Measurements from ENCODE around the gene SCEL.
A peak's percentile ranks its signal among the peaks of the same experiment; 100 is the strongest.

The SCEL gene

DNA sequence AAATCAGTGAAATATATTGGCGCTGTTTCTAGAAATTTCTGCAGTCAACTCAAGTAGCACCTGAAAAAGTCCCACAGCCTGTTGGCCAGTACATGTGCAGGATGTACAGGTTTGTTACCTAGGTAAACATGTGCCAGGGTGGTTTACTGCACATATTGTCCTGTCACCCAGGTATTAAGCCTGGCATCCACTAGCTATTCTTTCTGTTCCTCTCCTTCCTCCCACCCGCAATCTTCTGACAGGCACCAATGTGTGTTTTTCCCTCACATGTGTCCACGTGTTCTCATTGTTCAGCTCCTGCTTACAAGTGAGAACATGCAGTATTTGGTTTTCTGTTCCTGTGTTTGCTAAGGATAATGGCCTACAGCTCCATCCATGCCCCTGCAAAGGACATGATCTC is 13.1 kb upstream of the SCEL start:
- no peak for DNase-seq

DNA sequence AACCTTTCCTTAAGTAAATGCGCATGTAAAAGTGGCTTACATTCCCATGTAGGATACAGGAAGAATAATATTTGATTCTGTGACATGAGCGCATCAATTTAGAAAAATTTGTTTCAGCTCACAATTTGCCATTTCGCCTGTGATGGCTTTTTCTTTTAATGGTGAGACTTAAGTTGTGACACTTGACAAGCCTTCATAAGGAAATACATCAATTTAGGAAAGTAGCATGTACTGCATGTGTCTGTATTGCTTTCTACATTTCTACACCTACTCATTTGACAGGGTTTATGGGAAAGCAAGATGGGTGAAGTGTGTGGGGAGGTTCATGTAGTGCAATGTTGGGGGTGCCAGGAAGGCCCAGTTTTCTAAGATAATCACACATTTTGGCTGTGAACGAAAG is 12.1 kb upstream of the SCEL start:
- DNase-seq, result no peak

DNA sequence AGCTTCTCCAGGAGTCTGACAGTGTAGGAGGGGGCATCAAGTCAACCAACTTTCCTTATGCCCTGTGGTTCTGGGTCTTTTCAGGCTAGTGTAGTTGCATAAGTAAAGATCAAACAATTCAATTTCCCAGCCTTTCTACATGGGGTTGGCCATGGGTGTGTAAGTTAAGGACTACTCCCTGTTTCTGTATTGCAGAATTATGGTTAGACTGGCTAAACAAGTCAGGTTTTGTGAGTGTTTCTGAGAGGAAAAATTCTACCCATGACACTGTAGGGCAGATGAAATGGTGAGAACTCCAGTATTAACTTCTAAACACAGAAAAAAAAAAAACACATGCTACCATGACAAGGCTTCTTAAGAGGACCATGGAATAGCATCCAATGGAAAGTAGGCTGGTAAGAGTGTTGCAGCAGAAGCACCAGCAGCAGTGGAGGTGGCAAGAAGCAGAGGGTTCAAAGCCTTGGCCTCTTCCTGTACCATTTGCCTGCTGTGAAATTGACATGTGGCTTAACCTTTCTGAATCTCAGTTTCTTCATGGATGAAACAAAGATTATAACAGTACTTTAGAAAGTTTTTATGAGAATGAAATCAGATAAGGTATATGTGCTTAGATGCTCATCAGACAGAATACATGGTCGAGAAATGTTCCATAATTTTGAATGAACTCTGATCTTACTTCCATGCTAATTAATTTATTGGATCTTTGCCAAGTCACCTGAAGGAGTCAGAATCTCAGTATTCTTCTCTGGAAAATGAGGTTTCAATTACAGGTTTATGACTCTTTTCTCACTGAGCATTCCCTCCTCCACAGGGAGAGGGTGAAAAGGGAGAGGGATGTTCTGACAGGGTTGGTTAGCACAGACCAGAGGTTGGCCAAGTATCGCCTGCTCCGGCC is 11.4 kb upstream of the SCEL start:
- no peak for DNase-seq

DNA sequence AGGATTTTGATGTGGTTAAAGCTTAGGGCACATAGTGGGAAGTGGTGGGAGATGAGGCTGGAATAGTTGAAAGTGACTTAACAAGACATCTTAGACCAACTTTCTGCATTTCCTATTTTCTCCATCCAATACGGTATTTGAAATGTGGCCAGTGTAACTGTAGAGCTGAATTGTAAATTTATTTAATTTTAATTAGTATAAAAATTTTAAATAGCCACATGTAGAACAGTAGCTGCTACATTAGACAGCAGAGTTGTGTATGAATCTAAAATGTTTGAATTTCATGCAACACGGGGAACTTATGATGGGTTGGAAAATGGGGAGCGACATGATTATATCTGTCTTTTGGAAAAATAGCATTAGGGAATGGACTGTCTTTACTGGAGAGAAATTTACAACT is 7.1 kb upstream of the SCEL start:
- no peak for DNase-seq

DNA sequence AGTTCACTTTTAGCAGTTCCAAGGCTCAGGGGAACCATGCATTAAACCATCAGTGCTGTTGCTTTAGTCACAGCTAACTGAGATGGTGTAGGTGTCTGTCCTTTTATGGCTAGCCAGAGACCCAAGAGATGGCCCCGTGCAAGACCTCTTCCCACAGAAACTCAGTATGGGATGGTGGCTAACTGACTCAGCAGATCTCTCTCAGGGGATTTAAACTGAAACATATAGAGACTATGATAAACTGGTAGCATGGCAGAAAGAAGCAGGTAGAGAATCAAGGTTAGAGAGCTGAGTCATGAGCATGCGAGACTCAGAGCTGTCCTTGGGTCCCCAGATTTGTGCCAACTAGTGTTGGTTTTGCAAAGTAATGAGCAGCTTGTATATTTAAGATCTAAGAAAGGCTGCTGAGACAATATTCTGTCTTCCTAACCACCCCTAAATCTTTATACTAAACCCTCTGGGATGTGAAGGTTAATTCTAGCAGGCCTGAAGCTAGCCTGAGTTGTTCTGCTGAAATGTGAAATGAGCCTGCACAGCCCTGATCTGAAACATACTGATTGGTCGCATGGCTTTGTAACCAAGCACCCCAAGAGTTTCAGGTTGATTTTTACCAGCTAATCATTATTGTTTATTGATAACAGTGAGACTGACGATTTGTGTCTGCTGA is 6.5 kb upstream of the SCEL start:
- DNase-seq, result no peak

DNA sequence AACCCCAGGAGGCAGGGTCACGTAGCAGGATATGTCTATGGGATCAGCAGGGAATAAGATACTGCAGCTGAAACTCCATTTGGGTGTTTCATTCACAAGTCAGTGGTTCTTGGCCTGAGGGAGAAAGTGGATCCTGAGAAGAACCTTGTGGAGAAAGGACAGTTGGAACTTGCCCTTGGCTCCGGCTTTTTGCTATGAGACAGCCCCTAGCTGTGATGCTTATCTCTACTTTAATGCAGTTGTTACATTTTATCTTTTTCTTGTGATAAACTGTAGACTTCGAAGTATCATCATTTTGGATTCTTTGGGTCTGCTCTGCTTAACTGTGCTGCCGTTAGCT is 6.0 kb upstream of the SCEL start:
- no peak for DNase-seq

DNA sequence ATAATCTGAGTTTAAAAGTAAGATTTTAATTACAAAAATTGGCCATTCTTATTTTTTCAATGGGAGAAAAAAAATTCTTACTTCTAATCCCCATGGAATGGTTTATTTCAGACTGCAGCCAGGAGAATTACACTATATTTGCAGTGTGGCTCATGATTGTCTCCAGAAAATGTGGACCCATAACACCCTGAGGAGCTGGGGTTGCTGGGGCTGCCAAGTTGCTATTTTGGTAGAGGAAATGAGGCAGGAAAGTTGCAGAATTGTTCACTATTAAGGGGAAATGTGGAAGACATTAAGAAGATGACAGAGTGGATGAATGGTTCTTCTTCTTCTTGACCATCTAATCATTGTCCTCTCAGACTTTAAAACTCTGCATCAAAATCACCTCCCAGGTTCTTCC is 4.6 kb upstream of the SCEL start:
- DNase-seq, result no peak

DNA sequence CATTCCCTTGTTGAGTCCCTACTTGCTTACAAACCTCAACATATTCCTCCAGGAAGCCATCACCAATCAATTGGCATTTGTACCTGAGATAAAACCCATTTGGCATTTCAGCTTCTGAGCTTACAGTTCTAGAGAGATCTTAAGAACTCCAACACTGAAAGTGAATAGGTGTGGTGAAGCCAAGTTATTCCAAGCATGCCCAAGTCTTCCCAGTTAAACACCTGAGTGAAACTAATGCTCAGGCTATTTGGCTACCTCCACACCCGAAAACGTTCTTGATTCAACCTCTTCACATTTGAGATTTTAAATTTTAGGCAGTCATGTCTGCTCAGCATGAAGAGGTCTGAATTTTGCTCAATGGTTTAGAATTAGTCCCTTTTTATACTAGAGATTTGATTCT is 2.5 kb upstream of the SCEL start:
- no peak for DNase-seq

DNA sequence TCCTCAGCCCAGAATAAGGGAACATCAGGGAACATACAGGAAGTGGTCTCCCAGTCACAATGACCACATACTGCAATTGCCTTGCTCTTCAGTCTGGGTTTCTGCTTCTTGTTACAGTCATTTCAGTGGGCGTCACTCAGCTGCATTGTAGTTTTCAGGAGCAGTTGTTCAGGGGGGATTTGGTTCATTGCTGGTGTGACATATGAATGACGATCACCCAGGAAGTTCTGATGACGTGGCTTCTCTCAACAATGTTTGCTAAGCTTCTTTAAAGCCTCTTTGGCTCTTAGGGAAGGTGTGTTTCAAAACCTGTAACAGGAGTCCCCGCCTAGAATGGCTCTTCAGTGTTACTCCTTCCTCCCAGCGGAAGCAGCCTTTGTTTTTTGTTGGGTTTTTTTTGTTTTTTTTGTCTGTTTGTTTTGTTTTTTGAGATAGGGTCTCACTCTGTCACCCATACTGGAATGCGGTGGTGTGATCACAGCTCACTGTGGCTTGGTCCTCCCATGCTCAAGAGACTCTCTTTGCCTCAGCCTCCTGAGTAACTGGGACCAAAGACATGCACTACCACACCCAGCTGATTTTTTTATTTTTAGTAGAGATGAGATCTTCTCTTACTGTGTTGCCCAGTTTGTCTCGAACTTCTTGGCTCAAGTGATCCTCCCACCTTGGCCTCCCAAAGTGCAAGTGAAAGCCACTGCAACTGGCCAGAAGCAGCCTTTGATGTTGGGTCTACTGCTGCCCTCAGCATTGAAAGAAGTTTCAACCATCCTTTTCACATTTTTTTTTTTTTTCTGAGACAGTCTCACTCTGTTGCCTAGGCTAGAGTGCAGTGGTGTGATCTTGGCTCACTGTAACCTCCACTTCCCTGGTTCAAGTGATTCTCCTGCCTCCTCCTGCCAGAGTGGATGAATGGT is 1.4 kb upstream of the SCEL start:
- no peak for DNase-seq

DNA sequence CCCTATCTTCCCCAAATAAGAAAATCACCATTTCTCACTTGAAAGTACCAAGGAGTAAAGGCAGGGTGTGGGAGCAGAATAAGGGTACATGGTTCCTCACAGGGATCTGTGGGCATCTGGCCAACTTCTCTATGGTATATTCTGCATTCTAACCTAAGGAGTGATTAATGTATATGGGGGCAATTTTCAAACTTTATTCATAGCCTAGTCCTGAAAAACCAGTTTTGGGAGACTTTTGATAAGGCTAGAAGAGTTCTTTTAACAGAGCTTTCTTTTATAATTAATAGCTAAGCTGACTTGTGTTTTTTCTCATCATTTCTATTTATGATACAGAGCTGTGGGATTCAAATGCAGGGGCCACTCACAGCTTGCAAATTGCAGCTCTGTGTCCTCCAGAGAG is 852 bp downstream of the SCEL start:
- no peak for DNase-seq

DNA sequence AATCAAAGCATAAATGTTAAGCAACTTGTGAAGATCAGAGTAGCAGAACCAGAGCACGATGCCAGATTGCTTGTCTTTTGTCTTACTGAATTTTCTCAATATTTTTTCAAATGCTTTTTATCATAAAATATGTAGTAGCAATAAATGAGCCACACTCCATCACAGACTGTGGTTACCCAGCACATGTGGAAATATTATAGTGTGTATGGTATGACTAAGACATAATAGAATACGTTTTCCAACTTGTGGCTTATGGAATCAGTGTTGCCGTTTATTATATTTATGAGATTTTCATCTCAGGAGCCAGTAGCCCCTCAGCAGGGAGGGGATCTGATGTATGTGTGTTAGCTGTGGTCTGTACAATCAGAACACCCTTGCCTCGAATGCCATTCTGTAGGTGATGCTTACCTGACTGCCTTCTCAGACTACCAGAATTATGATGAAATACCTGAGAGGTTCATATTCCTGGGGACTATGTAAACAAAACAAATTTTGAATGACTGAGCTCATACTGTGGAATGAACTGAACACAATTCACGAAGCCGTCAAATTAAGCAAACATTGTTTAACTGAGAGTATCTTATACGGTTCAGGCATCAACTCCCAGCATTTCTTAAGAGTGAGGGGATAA is 1.9 kb downstream of the SCEL start:
- DNase-seq, result no peak

DNA sequence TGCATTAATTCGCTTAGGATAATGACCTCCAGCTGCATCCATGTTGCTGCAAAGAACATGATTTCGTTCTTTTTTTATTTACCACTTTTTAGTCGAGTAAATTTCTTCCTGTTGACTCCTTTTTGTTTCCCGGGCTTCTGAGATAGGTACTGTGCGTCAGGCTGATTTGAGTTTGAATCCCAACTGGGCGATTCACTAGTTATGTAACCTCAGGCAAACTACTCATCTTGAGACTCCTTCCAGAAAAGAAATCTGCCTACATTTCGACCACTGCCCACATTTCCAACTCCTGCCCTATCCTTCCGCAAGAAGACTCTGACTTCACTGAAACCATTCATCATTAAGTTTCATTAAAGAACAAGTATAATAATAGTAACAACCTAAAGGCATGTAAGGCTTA is 8.2 kb downstream of the SCEL start:
- DNase-seq, result no peak

DNA sequence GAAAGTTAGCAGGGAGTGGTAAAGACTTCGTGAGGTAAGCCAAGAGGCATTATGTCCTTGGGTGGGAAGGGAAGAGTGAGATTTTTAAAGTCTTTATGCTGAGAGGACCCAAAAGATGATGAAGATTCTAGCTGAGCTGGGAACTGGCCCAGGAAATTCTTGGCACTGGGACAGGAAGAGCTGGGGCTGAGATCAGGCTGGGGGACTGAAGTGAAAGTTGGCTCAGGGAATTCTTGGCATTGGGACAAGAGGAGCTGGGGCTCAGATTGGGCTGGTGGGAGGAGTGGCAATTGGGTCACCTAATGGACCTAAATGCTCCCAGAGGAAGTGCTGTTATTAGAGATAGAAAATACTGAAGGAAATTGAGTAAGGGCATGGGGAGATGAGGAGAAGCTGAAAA is 8.8 kb downstream of the SCEL start:
- DNase-seq, result no peak

DNA sequence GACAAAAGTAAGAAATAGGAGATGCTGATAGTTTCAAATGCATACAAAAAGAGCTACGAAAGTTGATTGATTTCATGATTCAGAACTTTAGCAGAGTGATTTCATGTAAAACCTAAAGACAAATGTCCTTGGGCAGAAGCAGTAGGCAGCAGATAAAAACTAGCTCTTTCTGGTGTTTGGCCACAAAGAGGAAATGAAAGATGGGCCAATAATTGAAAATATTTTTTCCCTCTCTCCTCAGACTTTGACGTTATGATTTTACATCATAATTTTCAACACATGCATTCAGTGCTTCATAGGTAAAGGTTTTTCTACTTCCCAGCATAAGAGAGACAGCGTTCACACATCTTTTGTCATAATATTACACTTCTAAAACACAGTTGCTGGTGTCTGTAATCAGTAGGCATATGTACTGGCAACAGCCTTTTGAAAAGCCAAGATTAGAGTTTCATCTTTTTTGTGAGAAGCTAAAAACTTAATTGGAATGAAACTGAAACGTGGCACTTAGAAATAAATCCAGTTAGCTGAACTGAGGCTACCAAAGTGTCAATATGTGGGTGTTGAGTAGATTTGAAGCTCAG is 9.3 kb downstream of the SCEL start:
- no peak for DNase-seq

DNA sequence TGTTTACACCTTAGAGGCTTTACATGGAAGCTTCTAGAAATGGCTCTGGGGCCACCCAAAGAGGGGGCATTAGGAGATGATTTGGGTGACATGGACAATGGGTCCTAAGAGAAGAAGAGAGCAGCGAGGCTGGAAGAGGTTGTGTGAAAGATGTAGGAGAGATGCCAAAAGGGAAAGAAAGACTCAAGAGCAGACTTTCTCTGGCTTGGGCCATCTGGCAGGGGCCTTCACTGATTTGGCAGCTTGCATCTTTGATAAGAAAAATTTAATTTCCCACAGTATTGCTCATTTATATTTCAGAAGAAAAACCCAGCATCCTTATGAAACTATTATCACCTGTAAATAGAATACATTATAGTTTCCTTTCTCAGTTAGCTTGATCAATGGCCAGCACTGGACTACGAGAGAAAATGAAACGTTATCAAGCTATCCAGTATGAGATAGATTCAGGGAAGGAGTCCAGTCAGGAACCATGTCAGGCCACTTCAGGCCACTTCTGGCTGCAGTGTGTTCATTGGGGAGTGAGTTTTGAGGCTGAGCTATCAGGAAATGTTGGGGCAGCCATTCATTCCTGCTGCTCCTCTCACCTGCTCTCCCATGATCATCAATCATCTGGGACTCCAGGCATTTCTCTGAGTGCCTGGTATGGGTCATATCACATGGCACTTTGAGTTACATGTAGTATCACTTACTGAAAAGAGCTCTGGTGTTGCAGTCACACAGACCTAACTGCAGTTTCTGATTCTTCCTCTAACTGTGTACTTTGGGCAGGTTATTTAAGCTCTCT is 10.3 kb downstream of the SCEL start:
- DNase-seq, result no peak

DNA sequence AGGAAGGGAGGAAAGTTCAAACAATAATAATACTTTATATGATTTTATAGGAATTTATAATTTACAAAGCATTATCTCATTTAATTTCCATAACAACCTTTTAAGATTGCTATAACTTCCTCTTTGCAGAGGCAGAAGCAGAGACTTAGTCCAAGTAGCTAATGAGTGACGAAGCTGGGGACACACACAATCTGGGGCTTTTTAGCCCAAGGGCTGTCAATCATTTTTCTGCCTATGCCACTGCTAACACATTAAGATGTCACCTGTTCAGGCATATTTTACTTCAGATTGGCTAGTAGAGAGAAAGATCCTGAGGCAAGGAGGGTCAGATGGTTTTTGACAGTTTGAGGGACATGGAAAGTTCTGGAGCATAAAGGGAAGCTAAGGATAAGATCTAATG is 12.6 kb downstream of the SCEL start:
- DNase-seq, result no peak

DNA sequence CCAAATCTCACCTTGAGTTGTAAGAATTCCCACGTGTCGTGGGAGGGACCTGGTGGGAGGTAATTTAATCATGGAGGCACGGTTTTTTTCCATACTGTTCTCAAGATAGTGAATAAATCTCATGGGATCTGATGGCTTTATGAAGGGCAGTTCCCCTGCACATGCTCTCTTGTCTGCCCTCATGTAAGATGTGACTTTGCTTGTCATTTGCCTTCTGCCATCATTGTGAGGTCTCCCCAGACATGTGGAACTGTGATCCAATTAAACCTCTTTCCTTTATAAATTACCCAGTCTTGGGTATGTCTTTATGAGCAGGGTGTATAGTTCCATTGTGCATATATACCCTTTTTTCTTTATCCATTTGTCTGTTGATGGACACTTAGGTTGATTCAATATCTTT is 13.1 kb downstream of the SCEL start:
- no peak for DNase-seq

DNA sequence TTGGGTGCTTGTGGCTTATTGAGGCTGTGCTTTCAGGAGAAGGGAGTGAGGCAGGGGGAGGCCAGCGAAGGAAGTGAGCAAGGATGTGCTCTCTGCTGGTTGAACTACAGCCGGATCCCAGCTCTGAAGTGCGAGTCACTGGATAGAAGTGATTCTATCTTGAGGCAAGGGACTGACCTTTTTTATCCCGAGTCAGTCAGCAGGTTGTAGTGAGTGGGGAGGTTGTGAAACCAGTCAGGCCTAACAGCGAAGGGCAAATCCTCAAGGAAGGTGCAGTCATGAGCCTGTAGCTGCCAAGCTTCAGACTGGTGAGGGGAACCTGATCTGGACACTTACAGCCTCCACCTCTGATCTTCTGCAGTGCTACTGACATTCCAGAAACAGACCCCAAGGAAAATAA is 18.6 kb downstream of the SCEL start:
- DNase-seq, result no peak

DNA sequence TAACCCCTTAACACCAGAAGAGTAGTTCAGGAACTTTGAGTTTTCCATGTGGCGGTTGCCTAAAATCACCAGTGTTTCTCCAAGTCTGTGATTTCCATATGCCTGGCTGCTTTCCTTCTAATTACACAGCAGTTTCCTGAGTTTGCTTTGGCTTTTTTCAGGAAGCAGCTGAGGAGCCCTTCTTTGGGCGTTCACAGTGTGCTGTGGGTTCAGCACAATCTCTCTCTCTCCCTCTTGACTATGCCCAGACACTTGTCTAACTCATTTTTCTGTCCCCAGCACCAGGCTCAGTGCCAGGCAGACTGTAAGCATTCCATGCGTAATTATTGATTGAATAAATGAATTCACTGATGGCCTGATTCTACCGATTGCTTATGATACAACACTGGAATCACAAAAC is 19.7 kb downstream of the SCEL start:
- DNase-seq, result no peak

DNA sequence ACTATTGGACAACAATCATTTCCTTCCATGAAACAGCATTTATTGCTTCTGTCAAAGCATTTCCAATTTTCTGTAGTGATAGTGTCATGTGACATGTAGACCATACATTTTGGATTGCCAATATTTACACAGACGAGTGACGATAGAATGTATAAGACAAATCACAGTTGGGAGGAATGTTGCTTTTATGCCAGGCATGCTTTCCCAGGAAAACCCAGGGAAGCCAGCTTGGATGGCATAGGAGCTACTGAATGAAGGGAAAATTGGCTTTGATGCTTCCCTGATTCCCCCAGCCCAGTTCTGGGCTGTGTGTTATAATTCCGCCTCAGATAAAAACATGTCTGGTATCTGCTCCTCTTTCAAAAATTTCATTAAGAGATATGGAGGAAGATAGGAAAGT is 22.5 kb downstream of the SCEL start:
- DNase-seq, result no peak

DNA sequence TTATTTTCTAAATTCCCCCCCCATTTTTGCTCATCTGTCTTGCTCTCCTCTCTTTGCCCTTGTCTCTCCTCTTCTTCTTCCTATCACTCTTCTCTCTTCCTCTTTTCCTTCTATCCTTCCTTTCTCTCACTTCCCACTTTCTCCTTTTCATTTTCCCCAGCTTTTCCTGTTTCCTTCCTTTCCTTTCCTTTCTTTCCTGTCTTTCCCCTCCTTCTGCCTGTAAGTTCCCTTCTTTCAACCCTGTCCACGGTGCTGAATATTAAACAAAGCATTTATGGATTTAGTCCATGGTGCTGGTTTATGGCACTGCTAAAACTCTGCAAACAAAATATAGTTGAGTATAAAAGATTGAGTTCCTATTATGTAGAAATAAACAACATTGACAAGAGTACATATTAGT is 27.6 kb downstream of the SCEL start:
- DNase-seq, result no peak

DNA sequence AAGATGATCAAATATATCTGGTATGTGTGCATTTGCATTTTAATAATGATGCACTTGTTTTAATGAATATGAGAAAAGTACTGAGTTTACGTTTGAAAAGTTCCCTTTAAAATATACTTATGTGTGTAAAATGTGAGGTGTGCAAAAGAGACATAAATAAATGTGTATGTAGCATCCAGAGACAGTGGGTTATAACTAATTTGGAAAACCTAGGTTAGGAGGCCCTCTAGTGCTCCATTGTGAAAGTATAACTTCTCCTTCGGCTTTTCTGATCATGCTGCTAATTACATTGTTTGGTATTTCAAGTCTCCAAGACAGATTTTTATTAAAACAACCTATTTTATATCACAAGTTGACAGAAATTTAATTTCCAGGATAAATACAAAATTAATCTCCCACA is 30.1 kb downstream of the SCEL start:
- DNase-seq, result peak; percentile 16

Data from NCI-H1048 (cell line).